K562 (cell line): ENCODE measurements around the gene PNCK.

Experiments used
- FOXA3 ChIP-seq, 2 experiments: fragments of 450-650 bp in 1 of 2; sonication (generic) in 1 of 2; formaldehyde crosslinking; IDR thresholded peaks in 1 of 2; conservative IDR thresholded peaks in 1 of 2; 2 replicates each; pipeline versions ENCODE4 v1.4.0 to v1.8.0; 2020 to 2022; ENCODE audit warnings: mild to moderate bottlenecking in 2 of 2, missing genetic modification reagents in 1 of 2
- FOXO4 ChIP-seq: fragments of 450-650 bp; formaldehyde crosslinking; IDR thresholded peaks from 2 replicates; pipeline ENCODE4 v1.4.0; 2020; ENCODE audit warnings: mild to moderate bottlenecking, moderate library complexity
- MTA1 ChIP-seq: fragments of 450-650 bp; IDR thresholded peaks from 2 replicates; pipeline ENCODE4 v1.6.1; 2017; ENCODE audit warnings: borderline replicate concordance
- SLC30A9 ChIP-seq: fragments of 250-450 bp; sonication (Bioruptor Pico); IDR thresholded peaks from 2 replicates; pipeline ENCODE4 v1.8.0; 2022; ENCODE audit warnings: mild to moderate bottlenecking, moderate library complexity
- SRF ChIP-seq, 2 experiments: fragments of 250-450, 450-650 bp in 1 of 2; sonication (Bioruptor Pico) in 1 of 2; sonication (generic) in 1 of 2; formaldehyde crosslinking; IDR thresholded peaks; 2 replicates each; pipeline versions ENCODE4 v1.5.0 to v1.5.1; 2020 to 2022; ENCODE audit warnings: mild to moderate bottlenecking in 1 of 2, missing genetic modification reagents in 1 of 2
- TF ChIP-seq, protein P1 (sequence below), 2 experiments: fragments of 450-650 bp; IDR thresholded peaks; 2 replicates each; pipeline ENCODE4 v1.6.1; 2016; ENCODE audit warnings: mild to moderate bottlenecking in 2 of 2, borderline replicate concordance in 1 of 2, low read depth in 1 of 2, moderate library complexity in 1 of 2
- TF ChIP-seq, protein P2 (sequence below): sonication (generic); formaldehyde crosslinking; IDR thresholded peaks from 2 replicates; pipeline ENCODE4 v1.8.1; 2023; ENCODE audit warnings: mild to moderate bottlenecking, missing genetic modification reagents
- TF ChIP-seq, protein P3 (sequence below): sonication (generic); formaldehyde crosslinking; IDR thresholded peaks from 2 replicates; pipeline ENCODE4 v1.8.1; 2023; ENCODE audit warnings: mild to moderate bottlenecking, missing genetic modification reagents, moderate library complexity

GRCh38 chrX:153689654-153690465 is 16.2 kb upstream of the PNCK start:
- TF ChIP-seq FOXO4 (CRISPR knock-in tag) (no peak), SLC30A9 (CRISPR knock-in tag) (no peak), FOXA3 (CRISPR knock-in tag; conservative IDR thresholded peaks at IDR 0.05 in 1 of 2, IDR thresholded peaks at IDR 0.05 in 1 of 2) (no peak), SRF (CRISPR knock-in tag; IDR thresholded peaks at IDR 0.05) (no peak), MTA1 (no peak)
- TF ChIP-seq, protein P1, sequence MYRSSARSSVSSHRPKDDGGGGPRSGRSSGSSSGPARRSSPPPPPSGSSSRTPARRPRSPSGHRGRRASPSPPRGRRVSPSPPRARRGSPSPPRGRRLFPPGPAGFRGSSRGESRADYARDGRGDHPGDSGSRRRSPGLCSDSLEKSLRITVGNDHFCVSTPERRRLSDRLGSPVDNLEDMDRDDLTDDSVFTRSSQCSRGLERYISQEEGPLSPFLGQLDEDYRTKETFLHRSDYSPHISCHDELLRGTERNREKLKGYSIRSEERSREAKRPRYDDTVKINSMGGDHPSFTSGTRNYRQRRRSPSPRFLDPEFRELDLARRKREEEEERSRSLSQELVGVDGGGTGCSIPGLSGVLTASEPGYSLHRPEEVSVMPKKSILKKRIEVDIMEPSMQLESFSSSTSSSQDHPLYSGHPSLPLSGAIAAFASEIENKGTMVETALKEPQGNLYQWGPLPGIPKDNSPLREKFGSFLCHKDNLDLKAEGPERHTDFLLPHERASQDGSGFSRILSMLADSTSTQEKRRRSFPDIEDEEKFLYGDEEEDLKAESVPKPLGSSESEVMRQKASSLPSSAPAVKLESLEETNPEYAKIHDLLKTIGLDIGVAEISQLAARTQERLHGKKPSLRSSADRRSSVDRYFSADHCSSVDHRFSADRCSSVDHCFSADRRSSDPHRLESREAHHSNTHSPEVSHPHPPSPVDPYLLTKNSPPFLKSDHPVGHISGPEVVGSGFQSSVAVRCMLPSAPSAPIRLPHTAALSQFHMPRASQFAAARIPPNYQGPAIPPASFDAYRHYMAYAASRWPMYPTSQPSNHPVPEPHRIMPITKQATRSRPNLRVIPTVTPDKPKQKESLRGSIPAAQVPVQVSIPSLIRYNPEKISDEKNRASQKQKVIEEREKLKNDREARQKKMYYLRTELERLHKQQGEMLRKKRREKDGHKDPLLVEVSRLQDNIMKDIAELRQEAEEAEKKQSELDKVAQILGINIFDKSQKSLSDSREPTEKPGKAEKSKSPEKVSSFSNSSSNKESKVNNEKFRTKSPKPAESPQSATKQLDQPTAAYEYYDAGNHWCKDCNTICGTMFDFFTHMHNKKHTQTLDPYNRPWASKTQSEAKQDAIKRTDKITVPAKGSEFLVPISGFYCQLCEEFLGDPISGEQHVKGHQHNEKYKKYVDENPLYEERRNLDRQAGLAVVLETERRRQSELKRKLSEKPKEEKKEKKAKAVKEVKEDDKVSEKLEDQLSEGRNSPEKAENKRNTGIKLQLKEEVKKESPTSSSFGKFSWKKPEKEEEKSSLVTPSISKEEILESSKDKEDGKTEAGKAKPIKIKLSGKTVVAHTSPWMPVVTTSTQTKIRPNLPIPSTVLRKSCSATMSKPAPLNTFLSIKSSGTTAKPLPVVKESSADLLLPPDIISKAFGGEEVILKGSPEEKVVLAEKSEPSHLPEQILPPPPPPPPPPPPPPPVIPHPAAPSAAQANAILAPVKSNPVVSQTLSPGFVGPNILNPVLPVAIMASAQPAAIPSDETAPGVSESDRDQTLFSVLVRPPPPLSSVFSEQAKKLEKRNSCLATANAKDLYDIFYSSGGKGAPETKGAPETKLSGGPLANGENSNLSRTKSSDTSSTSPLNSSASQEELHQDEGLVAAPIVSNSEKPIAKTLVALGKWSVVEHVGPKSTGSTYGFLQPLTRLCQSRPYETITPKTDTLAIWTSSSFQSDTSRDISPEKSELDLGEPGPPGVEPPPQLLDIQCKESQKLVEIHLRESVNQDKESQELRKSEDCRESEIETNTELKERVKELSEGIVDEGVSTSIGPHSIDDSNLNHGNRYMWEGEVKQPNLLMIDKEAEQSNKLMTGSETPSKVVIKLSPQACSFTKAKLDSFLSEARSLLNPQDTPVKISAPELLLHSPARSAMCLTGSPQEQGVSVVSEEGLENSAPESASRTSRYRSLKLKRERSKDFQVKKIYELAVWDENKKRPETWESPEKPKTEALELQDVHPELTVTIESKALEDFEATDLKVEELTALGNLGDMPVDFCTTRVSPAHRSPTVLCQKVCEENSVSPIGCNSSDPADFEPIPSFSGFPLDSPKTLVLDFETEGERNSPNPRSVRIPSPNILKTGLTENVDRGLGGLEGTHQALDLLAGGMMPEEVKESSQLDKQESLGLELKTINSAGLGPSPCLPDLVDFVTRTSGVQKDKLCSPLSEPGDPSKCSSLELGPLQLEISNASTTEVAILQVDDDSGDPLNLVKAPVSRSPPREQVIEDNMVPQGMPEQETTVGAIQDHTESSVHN (IDR thresholded peaks at IDR 0.05; ENCODE audit: borderline replicate concordance in 1 of 2, low read depth in 1 of 2): no peak
- TF ChIP-seq, protein P2, sequence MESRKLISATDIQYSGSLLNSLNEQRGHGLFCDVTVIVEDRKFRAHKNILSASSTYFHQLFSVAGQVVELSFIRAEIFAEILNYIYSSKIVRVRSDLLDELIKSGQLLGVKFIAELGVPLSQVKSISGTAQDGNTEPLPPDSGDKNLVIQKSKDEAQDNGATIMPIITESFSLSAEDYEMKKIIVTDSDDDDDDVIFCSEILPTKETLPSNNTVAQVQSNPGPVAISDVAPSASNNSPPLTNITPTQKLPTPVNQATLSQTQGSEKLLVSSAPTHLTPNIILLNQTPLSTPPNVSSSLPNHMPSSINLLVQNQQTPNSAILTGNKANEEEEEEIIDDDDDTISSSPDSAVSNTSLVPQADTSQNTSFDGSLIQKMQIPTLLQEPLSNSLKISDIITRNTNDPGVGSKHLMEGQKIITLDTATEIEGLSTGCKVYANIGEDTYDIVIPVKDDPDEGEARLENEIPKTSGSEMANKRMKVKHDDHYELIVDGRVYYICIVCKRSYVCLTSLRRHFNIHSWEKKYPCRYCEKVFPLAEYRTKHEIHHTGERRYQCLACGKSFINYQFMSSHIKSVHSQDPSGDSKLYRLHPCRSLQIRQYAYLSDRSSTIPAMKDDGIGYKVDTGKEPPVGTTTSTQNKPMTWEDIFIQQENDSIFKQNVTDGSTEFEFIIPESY (CRISPR knock-in tag): no peak
- TF ChIP-seq, protein P3, sequence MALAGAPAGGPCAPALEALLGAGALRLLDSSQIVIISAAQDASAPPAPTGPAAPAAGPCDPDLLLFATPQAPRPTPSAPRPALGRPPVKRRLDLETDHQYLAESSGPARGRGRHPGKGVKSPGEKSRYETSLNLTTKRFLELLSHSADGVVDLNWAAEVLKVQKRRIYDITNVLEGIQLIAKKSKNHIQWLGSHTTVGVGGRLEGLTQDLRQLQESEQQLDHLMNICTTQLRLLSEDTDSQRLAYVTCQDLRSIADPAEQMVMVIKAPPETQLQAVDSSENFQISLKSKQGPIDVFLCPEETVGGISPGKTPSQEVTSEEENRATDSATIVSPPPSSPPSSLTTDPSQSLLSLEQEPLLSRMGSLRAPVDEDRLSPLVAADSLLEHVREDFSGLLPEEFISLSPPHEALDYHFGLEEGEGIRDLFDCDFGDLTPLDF (CRISPR knock-in tag): no peak
